ENCODE data around the gene GMEB2.
"Not testable (repeated sequence)": the region's sequence is repeated elsewhere in the genome, so short reads cannot be mapped to it uniquely, and the experiment has no call there.

Gene GMEB2, protein sequence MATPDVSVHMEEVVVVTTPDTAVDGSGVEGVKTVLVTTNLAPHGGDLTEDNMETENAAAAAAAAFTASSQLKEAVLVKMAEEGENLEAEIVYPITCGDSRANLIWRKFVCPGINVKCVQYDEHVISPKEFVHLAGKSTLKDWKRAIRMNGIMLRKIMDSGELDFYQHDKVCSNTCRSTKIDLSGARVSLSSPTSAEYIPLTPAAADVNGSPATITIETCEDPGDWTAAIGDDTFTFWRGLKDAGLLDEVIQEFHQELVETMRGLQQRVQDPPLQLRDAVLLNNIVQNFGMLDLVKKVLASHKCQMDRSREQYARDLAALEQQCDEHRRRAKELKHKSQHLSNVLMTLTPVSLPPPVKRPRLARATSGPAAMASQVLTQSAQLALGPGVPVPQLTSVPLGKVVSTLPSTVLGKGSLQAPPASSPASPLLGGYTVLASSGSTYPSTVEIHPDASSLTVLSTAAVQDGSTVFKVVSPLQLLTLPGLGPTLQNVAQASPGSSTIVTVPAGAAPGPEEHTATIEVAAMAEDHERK

DNA sequence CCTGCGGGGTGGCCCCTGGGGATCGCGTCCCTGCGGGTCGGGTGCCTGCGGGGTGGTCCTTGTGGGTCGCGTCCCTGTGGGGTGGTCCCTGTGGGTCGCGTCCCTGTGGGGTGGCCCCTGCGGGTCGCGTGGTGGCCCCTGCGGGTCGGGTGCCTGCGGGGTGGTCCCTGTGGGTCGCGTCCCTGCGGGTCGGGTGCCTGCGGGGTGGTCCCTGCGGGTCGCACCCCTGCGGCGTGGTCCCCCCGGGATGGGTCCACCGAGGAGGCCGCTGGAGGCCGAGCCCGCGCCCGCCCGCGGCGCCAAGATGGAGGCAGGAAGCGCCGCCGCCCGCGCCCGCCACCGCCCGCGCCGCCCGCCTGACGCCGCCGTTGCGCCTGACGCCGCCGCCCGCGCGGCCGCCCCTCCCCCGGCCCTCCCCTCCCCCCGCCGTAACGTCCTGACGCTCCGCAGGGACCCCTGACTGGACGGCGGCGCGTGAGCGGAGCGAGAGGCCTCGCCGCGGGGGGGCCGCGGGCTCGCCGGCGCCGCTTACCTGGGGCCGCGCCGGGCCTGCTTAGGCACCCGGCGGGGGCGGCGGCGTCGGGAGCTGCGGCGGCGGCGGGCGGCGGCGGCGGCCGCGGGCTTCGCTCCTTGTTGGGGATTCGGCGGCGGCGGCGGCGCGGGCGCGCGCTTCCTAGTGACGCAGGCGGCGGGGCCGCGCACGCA lies at the start of gene GMEB2:
GMEB2 (minus strand) TSS at position 678 of the 705 bp plus-strand sequence. CDS start 7,704 bp downstream, outside the sequence.
- peak within 1 kb of the TSS; percentile 92 for H3K4me3 ChIP-seq (ENCODE audit: low read depth, low read length)

DNA sequence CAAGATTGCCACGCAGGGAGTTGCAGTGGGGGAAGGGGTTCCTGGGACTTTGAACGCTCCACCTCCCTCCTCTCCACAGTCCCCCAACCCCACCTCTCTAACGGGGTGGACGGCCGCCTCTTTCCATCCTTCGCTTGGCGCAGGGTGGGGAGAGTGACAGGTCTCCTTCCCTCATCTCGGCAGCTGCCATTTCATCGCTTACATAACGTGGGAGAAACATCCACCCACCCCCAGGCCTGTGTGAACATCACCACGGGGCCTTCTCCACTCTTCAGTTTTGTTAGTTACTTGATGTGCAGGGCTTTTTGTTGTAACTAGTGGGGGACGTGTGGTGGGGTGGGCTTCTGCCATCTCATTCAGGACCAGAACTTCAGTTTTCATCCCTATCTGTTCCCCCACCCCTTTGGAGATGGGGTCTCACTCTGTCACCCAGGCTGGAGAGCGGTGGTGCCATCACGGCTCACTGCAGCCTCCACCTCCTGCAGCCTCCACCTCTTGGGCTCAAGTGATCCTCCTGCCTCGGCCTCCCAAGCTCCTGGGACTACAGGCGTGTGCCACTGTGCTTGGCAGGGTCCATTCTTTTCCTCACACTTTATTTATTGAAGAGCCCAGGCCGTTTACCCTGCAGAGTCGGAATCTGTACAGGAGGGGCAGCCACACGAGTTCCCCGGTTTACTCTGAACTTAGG lies 48.9 kb upstream of the GMEB2 start:
- H3K4me3 ChIP-seq (ENCODE audit: low read depth, low read length) = no peak overlapping the region

DNA sequence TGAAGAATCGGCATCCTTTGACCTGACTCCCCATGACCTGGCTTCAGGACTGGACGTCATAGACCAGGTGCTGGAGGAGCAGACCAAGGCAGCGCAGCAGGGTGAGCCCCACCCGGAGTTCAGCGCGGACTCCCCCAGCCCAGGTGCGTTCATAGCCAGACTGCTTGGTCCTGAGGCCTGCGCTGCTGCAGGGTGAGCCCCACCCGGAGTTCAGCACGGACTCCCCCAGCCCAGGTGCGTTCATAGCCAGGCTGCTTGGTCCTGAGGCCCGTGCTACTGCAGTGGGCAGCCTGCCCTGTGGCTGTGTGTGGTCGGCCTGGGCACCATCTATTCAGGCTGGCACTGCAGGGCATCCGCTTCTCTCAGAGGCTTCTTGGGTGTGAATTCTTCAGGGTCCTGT lies 47.0 kb upstream of the GMEB2 start:
- no peak overlapping the region for H3K4me3 ChIP-seq (ENCODE audit: low read depth, low read length)

DNA sequence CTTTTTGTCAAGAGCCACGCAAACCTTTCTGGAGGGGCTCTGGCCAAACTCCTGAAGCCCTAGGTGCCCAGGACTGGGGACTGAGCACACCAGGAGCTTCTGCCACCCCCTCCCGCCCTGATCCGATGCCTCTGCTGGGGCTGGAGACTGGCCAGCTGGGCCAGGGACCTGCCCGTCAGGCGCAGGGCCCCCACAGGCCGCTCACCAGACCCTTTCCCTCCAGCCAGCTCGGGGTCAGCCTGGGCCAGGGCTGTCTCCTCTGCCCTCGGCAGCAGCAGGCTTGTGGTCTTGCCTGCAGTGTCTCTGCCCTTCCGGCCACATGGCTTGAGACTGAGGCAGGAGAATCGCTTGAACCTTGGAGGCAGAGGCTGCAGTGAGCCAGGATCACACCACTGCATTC lies 45.8 kb upstream of the GMEB2 start:
- no peak overlapping the region for H3K4me3 ChIP-seq (ENCODE audit: low read depth, low read length)

GRCh38 chr20:63671695-63672094 lies 44.8 kb upstream of the GMEB2 start:
- not testable (repeated sequence) for H3K4me3 ChIP-seq (ENCODE audit: low read depth, low read length)

- H3K4me3 ChIP-seq (ENCODE audit: low read depth, low read length) = no peak overlapping the region
These were observed 41.5 kb upstream of the GMEB2 start for GRCh38 chr20:63668351-63668750.

DNA sequence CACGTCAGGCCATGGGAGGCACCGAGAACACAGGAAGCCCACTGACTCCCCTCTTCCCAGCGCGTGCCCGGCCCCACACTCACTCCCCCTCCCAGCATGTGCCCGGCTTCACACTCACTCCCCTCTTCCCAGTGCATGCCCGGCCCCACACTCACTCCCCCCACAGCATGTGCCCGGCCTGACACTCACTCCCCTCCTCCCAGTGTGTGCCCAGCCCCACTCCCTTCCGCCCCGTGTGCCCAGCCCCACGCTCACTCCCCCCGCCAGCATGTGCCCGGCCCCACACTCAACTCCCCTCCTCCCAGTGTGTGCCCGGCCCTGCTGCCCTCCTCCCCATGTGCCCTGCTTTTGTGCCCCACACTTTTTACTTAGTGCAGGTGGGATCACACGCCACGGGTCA lies 41.0 kb upstream of the GMEB2 start:
- H3K4me3 ChIP-seq (ENCODE audit: low read depth, low read length) = no peak overlapping the region

DNA sequence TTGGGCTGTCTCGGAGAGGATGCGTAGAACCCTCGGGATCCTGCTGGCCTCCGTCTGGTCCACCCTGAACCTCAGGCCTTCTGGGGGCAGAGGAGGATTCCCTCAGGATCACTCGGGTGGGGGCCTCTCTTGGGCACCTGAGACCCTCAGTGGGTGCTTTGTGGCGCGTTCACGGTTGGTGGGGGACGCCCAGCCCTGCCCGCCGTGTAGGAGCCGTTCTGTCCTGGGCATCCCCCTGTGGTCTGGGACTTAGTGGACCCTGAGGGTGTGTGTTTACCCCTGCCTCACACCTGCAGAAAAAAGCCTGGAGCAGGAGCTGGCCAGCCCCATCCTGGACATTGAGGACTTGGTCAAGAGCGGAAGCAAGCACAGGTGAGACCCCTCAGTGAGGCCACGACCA lies 38.8 kb upstream of the GMEB2 start:
- H3K4me3 ChIP-seq (ENCODE audit: low read depth, low read length) = no peak overlapping the region

DNA sequence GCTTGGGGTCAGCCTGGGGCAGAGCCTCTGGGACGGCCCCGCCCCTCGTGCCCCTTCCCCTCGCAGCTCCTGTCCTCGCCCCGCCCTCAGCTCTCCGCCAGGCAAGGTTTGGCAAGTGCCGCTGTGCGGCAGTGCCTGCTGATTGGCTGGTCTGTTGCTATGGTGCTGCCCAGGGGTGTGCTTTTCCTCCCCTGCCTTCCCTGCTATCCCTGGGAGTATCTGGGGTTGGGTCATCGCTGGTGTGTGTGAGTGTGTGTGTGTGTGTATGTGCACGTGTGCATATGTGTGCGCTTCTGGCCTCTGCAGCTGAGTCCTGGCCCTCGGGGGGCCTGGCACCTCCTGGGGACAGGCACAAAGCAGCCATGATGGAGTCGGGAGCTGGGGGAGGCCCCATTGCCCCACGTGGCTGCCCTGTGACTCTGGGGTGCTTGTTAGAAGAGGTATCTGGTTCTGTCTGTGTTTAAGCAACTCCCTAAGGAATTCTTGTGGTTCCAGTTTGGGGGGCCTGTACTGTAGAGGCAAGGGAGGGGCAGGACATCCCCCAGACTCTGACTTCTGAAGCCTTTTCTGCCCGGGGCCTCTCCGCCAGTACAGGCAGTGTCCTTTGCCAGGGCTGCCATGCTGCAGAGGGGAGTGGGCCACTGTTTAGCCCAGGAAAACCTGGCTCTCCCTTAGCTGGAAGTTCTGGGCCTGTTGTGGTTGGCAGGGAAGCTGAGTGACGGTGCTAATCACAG lies 38.1 kb upstream of the GMEB2 start:
- H3K4me3 ChIP-seq (ENCODE audit: low read depth, low read length) = no peak overlapping the region

- H3K4me3 ChIP-seq (ENCODE audit: low read depth, low read length) = no peak overlapping the region
These were observed 37.4 kb upstream of the GMEB2 start for GRCh38 chr20:63664143-63664851.

DNA sequence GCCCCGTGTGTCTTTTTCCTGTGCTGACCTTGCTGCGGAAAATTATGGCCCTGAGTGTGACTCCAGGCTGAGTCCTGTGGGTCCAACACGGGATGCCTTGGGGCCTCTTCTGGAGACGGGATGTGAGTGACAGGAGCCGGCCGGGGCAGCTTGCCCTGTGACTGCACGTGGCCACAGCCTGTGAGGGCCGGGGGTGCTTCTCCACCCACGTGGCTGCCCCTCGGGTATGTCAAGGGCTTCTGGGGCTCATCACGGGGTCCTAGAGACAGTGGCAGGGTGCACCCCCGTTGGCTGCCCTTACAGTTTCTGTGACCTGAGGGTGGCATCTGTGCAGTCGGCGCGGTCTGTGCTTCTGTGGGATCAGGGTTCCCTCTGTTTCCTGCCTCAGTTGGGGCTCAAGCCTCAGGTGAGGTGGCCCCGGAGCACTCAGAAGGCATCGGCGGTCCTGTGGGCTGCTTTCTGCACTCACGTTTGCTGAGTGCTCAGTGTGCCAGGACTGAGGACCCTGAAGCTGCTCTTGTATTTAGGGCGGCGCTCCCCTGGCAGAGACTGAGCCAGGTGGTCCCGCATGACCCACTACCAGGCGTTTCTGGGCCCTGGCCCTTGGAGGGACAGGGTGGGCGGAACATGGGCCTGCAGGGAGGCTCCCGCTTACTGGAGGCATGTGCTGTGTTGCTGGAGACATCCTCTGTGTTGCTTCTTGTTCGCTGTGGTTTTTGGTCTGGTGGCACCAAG lies 36.6 kb upstream of the GMEB2 start:
- no peak overlapping the region for H3K4me3 ChIP-seq (ENCODE audit: low read depth, low read length)

- H3K4me3 ChIP-seq (ENCODE audit: low read depth, low read length) = no peak overlapping the region
These were observed 35.9 kb upstream of the GMEB2 start for GRCh38 chr20:63662813-63663189.

- H3K4me3 ChIP-seq (ENCODE audit: low read depth, low read length) = no peak overlapping the region
These were observed 35.3 kb upstream of the GMEB2 start for GRCh38 chr20:63661959-63662812.

DNA sequence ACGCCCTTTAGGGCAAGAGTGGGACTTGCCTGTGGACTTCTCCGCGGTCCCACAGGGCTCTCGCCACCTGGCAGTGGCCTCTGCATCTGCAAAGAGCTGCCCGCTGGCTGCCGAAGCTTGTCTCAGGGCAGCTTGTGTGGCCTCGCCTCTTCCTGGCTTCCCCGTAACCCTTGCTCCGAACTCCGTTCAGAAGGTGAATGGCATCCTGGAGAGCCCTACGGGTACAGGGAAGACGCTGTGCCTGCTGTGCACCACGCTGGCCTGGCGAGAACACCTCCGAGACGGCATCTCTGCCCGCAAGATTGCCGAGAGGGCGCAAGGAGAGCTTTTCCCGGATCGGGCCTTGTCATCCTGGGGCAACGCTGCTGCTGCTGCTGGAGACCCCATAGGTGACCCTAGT lies 34.2 kb upstream of the GMEB2 start:
- no peak overlapping the region for H3K4me3 ChIP-seq (ENCODE audit: low read depth, low read length)

GRCh38 chr20:63660622-63661021 lies 33.7 kb upstream of the GMEB2 start:
- H3K4me3 ChIP-seq (ENCODE audit: low read depth, low read length) = no peak overlapping the region

DNA sequence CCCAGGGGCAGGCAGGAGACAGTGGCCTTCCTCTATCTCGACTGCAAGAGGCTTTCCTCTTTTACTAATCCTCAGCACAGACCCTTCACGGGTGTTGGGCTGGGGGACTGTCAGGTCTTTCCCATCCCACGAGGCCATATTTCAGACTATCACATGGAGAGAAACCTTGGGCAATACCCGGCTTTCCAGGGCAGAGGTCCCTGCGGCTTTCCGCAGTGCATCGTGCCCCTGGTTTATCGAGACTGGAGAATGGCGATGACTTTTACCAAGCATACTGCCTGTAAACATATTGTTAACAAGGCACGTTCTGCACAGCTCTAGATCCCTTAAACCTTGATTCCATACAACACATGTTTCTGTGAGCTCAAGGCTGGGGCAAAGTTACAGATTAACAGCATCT lies 33.3 kb upstream of the GMEB2 start:
- not testable (repeated sequence) for H3K4me3 ChIP-seq (ENCODE audit: low read depth, low read length)

- H3K4me3 ChIP-seq (ENCODE audit: low read depth, low read length) = peak overlapping the region; percentile 95
These were observed 32.5 kb upstream of the GMEB2 start for GRCh38 chr20:63659370-63659769.

- H3K4me3 ChIP-seq (ENCODE audit: low read depth, low read length) = peak overlapping the region; percentile 95
These were observed 31.9 kb upstream of the GMEB2 start for GRCh38 chr20:63658749-63659187.

Data from iPS-11a (cell line).